Keratinocyte (primary cell): ENCODE data around the gene ACOT9.

Experiments
- EZH2 ChIP-seq: IDR thresholded peaks from one replicate; pipeline ENCODE4 v1.6.1; 2012; ENCODE audit warnings: inconsistent platforms, mild to moderate bottlenecking, low read length, moderate library complexity
- TF ChIP-seq, protein P1 (sequence below), 3 experiments: IDR thresholded peaks in 1 of 3; conservative IDR thresholded peaks in 1 of 3; optimal IDR thresholded peaks in 1 of 3; 2 replicates in 2 of 3; 3 replicates in 1 of 3; pipeline versions ENCODE3 to v1.5.1; 2011; ENCODE audit warnings: low read length in 3 of 3, mild to moderate bottlenecking in 3 of 3, moderate library complexity in 2 of 3, control low read depth in 1 of 3, inconsistent platforms in 1 of 3; ENCODE audit not compliant: insufficient read depth in 2 of 3; ENCODE audit errors: extremely low read depth in 1 of 3

GRCh38 chrX:23659339-23659738, 83.7 kb downstream of the ACOT9 start:
- TF ChIP-seq, protein P1, sequence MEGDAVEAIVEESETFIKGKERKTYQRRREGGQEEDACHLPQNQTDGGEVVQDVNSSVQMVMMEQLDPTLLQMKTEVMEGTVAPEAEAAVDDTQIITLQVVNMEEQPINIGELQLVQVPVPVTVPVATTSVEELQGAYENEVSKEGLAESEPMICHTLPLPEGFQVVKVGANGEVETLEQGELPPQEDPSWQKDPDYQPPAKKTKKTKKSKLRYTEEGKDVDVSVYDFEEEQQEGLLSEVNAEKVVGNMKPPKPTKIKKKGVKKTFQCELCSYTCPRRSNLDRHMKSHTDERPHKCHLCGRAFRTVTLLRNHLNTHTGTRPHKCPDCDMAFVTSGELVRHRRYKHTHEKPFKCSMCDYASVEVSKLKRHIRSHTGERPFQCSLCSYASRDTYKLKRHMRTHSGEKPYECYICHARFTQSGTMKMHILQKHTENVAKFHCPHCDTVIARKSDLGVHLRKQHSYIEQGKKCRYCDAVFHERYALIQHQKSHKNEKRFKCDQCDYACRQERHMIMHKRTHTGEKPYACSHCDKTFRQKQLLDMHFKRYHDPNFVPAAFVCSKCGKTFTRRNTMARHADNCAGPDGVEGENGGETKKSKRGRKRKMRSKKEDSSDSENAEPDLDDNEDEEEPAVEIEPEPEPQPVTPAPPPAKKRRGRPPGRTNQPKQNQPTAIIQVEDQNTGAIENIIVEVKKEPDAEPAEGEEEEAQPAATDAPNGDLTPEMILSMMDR (optimal IDR thresholded peaks at IDR 0.05 in 1 of 3, IDR thresholded peaks at IDR 0.05 in 1 of 3, conservative IDR thresholded peaks at IDR 0.05 in 1 of 3; ENCODE audit: extremely low read depth in 1 of 3, insufficient read depth in 2 of 3, low read length in 3 of 3): no peak
- no peak for TF ChIP-seq EZH2
